ENCODE results near the gene KLLN.
A peak's percentile ranks its signal among the peaks of the same experiment; 100 is the strongest.
"Not testable (repeated sequence)": the region's sequence is repeated elsewhere in the genome, so short reads cannot be mapped to it uniquely, and the experiment has no call there.

KLLN gene

DNA sequence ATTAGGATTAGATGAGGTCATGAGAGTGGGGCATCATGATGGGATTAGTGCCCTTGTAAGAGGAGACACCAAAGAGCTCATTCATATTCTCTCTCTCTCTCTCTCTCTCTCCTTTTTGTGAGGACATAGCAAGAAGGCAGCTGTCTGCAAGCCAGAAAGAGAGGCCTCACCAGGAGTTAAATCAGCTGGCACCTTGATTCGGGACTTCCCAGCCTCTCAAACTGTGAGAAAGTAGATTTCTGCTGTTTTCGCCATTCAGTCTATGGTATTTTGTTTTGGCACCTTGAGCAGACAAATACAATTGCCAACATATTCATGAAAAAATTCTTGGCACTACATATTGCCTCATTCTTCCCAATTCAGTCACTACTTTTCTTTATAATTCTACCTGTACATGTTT lies 24.7 kb downstream of the KLLN start:
- DNase-seq, result no peak

- no peak for DNase-seq
Observed at GRCh38 chr10:87837445-87837844, 25.9 kb downstream of the KLLN start.

GRCh38 chr10:87836098-87836497 lies 27.2 kb downstream of the KLLN start:
- DNase-seq, result no peak

DNA sequence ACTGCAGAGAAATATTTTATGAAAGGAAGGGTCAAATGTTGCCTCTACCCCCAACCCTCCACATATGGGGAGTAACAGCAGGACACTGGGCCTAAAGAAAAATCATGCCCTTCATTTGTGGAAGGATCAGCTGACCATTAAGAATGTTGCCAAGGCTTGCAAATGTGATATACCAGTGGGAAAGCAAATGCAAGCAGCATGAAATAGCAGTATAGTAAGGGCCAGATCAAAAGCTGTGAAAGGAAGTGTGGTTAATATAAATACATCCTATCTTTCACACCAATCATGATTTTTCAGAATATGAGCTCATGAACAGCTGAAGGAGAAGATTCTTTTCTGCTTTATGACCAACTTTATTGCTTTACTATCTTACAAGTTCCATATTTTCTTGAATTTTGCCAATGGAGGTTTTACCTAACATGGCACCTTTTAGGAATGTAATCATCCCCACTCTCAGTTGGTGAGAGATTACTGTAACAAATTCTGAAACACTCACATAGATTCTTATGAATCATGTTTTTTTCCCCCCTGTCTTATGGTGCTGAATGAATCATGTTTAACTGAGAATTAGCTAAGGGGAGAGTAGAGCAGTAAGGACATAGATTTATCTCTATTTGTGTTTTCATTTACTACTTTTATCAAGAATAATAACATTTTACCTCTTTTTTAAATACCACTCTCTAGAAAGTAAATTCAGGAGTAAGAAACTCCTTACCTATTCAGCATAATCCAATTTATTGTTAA lies 33.2 kb downstream of the KLLN start:
- no peak for DNase-seq

DNA sequence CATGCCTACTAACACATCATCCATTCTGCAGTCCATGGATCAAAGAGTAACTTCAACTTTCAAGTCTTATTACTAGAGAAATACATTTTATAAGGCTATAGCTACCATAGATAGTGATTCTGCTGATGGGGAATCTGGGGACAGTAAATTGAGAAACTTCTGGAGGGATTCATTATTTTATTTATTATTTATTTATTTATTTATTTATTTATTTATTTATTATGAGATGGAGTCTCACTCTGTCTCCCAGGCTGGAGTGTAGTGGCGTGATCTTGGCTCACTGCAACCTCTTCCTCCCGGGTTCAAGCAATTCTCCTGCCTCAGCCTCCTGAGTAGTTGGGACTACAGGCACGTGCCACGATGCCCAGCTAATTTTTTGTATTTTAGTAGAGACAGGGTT lies 34.3 kb downstream of the KLLN start:
- not testable (repeated sequence) for DNase-seq

GRCh38 chr10:87827681-87828080 lies 35.7 kb downstream of the KLLN start:
- no peak for DNase-seq

GRCh38 chr10:87826653-87827052 lies 36.7 kb downstream of the KLLN start:
- DNase-seq, result no peak

DNA sequence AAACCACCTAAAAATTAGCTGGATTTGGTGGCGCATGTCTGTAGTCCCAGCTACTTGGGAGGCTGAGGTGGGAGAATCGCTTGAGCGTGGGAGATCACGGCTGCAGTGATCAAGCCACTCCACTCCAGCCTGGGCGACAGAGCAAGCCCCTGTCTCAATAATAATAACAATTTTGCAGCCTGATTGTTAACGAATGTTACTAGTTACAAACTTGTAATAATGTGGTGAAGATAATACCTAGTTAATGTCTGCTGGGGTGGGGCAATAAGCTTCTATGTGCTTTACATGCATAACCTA lies 44.1 kb downstream of the KLLN start:
- DNase-seq, result no peak

DNA sequence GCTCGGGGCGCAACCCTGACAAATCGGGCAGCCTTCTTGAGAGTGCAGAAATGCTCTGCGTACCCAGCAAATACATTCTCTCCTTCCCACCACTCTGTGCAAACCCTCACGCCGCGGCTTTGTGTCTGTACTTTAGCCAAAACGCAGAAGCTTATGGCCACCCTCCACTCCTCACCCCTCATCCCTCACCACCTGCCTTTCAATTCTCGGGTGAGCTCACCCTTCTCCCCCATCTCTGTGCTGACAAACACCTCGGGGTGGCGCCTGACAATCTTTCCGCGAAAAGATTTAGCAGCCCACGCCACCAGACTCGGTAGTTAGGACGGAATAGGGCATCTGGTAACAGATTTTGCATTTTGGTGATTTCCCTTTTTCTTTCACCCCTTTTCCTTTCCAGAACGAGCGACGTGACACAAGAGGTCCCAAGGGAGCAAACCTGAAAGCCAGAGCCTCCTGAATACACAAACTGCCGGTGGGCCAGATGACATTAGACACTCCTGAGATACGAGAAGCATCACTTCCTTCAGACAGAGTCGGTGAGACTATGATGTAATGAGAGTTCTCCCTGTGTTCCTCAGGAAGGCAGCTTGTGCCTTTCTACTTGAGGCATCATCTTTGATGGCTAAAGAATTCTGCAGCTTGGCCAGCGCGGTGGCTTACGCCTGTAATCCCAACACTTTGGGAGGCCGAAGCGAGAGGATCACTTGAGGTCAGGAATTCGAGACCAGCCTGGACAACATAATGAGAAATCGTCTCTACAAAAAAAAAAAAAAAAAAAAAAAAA lies 44.6 kb downstream of the KLLN start:
- DNase-seq, result peak; percentile 61

- peak; percentile 56 for DNase-seq
Observed at GRCh38 chr10:87817609-87818504, 45.5 kb downstream of the KLLN start, which contains the start of gene ATAD1. Gene ATAD1 (minus strand): TSS chr10:87818226. CDS start chr10:87814599, 3,627 bp downstream.

DNA sequence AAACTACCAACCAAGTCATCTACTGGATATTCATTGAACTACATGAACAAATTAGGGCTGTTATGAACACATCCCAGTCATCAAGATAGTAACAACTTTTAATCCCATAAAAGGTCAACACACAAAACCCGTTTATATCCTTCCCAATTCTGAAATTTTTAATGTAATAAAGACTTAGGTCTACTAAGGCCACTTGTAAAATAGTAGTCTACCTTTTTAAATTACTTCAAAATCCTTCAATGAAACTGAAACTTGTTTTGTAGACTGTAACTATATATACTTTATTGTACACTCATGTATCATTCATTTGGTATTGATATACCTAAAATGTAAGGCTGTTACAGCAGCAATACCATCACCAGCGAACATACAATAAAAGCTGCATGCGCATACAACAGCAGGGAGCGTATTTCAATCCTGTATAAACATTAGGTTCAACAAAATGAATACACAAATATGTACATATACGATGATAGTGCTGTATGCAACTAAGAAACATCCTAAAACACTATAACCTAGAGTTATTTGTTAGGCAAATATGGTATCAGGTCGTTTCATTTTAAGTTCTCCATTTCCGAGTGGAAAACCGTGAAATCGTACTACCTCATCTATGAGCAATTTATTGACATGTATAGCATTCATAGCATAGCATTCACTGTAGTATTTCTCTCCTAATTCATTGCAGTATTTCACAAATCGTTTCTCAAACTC lies 46.3 kb downstream of the KLLN start:
- no peak for DNase-seq

DNA sequence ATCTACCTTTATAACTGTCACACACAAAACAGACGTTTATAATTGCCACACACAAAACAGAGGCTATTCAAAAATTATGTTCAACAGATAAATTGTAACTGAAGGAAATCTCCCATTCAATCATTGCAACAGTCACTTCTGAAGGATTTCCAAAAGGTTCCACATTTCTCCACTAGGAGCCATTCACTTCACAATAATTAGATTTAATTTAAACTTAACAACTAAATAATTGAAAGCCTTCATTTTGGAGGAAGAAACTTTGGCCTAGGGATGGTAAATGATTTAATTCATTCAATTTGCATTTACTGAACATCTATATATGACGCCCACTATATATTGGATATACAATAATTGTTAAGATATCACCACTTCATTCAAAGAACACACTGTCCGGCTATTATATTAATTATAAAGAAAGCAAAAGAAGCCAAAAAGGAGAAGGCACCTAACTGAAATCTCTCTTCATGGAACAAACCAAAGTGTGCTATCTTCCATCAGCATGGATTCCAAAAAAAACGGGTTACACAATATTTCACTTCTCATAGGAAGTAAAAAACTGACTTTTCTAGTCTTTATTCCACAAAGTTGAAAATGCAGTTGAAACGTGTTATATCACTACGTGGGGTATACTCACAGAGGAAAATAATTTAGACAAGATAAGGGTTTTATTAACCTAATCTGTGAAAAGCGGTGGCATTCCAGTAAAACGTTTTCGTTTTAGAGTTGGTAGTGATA lies 47.0 kb downstream of the KLLN start:
- no peak for DNase-seq
